Mucosa of descending colon (tissue), 3 donors: ENCODE data around the gene TMEM86B. TPM values are rescaled to one million over a fixed set of nuclear protein-coding genes. Genes with fewer than 3 reads are reported as not detected.

Experiments
- ATAC-seq: fragments of 200-7000 bp; cut with Tn5 transposase; one replicate; pipeline ENCODE4 v1.9.1; 2020; ENCODE audit warnings: mild to moderate bottlenecking, moderate library complexity
- DNase-seq, 3 donors: peaks; one replicate each; pipeline ENCODE4 v3.0.0-alpha.2; 2020
- H3K36me3 ChIP-seq: fragments of 200-600 bp; one replicate; pipeline ENCODE4 v1.8.0; 2021; ENCODE audit warnings: low read depth, mild to moderate bottlenecking
- H3K4me1 ChIP-seq: fragments of 200-600 bp; one replicate; pipeline ENCODE4 v1.8.0; 2021; ENCODE audit warnings: low read depth, mild to moderate bottlenecking
- H3K4me3 ChIP-seq: fragments of 200-600 bp; one replicate; pipeline ENCODE4 v1.8.0; 2021; ENCODE audit warnings: mild to moderate bottlenecking
- H3K9me3 ChIP-seq: fragments of 200-600 bp; one replicate; pipeline ENCODE4 v1.8.0; 2021; ENCODE audit warnings: mild to moderate bottlenecking
- CTCF ChIP-seq: fragments of 200-600 bp; IDR thresholded peaks from one replicate; pipeline ENCODE4 v1.8.0; 2022; ENCODE audit warnings: antibody characterized with exemption, mild to moderate bottlenecking
- intact Hi-C, 2 donors: fragments of 100-400 bp; cut with DNase I in 1 of 2; cut with micrococcal nuclease in 1 of 2; formaldehyde crosslinking; loops; one replicate each; pipeline versions ENCODE4 v1.11.0 to v1.11.1; 2022; cut with DNase I, micrococcal nuclease
- total RNA-seq, 3 donors: library from RNA; stranded (reverse); fragmentation: NEBNext Ultra II Directional in 2 of 3; extraction: Animal tissue kit (Norgen Biotek cat#: 25700) in 2 of 3; gene quantifications; one replicate each; pipeline versions ENCODE4 v1.2.1 to v1.2.4, GENCODE V29; 2021 to 2023
- donor health status: DM: no; HTN: no; CAD: no; lungs with moderate emphysema.
- donor health status: DM: no; HTN: no; CAD: no.
- donor health status: DM: no; HTN: yes; CAD: no.

TMEM86B gene
- total RNA-seq, 3 donors from 2014 or later, result 3.4 to 4.5 (median 3.7) TPM

DNA sequence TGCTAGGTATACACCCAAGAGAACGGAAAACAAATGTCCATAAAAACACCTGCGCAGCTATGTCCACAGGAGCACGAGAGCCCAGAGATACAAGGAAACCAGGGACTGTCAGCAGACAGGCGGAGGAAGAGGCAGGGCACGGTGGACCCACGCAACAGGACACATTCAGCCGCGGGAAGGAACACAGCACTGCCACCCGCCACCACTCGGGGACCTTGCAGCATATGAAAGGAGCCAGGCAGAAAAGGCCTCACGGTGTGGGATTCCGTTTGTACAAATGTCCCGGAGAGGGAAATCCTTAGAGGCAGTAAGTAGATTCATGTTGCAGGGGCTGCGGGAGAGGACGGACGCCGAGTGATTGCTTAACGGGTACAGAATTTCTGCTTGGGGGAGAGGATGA is 43.6 kb upstream of the TMEM86B start:
- no peak for TF ChIP-seq CTCF
- no peak for ATAC-seq
- Histone ChIP-seq H3K36me3 (no peaks in the 10 kb centered on the region), H3K9me3 (no peaks in the 10 kb centered on the region), H3K4me3 (no peak overlapping the region), H3K4me1 (no peaks in the 10 kb centered on the region)
- intact Hi-C loops, result no loop called here
- no peak for DNase-seq

DNA sequence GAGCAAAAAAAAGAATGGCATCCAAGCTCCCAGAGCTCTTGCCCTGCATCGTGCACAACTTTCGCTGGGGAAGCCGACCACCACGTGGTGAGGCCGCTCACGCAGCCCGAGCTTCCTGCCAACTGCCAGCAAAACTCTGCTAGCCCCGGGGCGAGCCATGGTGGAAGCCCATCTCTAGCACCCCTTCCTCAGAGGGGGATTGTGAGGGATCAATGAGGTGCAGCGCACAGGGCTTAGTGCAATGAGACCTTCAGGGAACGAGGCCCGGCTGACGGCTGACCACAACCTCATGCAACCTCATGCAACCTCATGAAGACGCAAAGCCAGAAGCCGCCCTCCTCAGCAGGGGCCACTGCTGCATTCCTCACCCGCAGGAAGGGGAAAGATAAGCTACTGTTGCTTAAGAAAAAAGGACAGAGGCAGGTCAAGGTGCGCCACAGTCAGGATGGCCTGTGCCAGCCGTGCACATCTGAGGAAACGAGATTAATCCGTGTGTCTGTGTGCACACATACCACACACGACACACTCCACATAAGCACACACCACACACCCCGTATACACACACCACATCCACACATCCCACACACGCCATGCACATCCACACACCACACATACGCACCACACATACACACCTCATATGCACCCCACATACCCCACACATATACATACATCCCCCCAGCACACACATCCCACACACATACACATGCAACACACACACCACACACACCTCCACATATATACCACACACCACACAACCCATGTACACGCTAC is 41.8 kb upstream of the TMEM86B start:
- H3K36me3 ChIP-seq, result no peaks in the 10 kb centered on the region
- TF ChIP-seq CTCF, result no peak
- H3K4me1 ChIP-seq, result no peaks in the 10 kb centered on the region
- no peak overlapping the region for H3K4me3 ChIP-seq
- intact Hi-C loops, result no loop called here
- DNase-seq, result no peak
- no peaks in the 10 kb centered on the region for H3K9me3 ChIP-seq
- ATAC-seq, result no peak

DNA sequence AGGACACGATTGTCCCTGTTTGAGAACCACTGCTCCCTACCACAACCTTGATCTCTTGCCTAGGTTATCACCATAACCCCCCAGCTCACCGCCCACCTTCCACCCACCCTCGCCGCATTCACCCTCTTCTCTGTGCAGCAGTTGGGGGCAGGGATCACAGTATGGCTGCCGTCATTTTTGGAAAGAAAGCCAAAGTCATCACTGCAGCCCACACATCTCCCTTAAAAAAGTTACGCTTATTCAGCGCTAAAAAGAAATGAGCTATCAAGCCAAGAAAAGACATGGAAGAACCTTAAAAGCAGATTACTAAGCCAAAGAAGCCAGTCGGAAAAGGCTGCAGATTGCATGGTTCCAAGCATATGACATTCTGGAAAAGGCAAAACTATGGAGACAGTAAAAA is 40.7 kb upstream of the TMEM86B start:
- no peak for TF ChIP-seq CTCF
- DNase-seq (no peak), ATAC-seq (no peak)
- Histone ChIP-seq H3K4me1 (no peaks in the 10 kb centered on the region), H3K4me3 (no peak overlapping the region), H3K9me3 (no peaks in the 10 kb centered on the region), H3K36me3 (no peaks in the 10 kb centered on the region)
- intact Hi-C loops, result no loop called here

DNA sequence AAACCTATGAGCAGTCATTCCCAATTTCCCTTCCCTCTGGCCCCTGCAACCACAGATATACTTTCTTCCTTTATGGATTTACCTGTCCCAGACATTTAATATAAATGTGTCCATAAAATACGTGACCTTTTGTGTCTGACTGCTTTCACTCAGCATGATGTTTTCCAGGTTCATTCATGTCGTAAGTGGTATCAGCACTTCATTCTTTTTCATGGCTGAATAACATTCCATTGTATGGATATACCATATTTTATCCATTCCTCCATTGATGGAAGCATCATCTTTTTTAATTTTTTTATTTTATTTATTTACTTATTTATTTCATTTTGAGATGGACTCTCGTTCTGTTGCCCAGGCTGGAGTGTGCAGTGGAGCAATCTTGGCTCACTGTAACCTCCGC is 38.3 kb upstream of the TMEM86B start:
- Histone ChIP-seq H3K36me3 (no peaks in the 10 kb centered on the region), H3K9me3 (no peaks in the 10 kb centered on the region), H3K4me1 (no peaks in the 10 kb centered on the region), H3K4me3 (no peak overlapping the region)
- intact Hi-C loops, result no loop called here
- no peak for DNase-seq
- no peak for TF ChIP-seq CTCF
- no peak for ATAC-seq

GRCh38 chr19:55266404-55266803 is 37.8 kb upstream of the TMEM86B start:
- Histone ChIP-seq H3K36me3 (no peaks in the 10 kb centered on the region), H3K4me3 (no peak overlapping the region), H3K4me1 (no peaks in the 10 kb centered on the region), H3K9me3 (no peaks in the 10 kb centered on the region)
- DNase-seq (no peak), ATAC-seq (no peak)
- intact Hi-C loops, result no loop called here
- no peak for TF ChIP-seq CTCF
